GM15510 (cell line): ENCODE measurements around the gene SIM2.

Source experiments
- POLR2A ChIP-seq: IDR thresholded peaks from 3 replicates; pipeline ENCODE4 v1.6.1; 2011; ENCODE audit warnings: borderline replicate concordance; ENCODE audit not compliant: insufficient read length; ENCODE audit errors: extremely low read depth

SIM2 gene

GRCh38 chr21:36677443-36677842, 21.5 kb upstream of the SIM2 start:
- TF ChIP-seq POLR2A, result no peak

GRCh38 chr21:36678538-36678937, 20.4 kb upstream of the SIM2 start:
- TF ChIP-seq POLR2A, result no peak

GRCh38 chr21:36681117-36681631, 17.7 kb upstream of the SIM2 start:
- no peak for TF ChIP-seq POLR2A

GRCh38 chr21:36684957-36685714, 13.8 kb upstream of the SIM2 start:
- no peak for TF ChIP-seq POLR2A

- no peak for TF ChIP-seq POLR2A
Observed at GRCh38 chr21:36686955-36687354, 12.0 kb upstream of the SIM2 start.

GRCh38 chr21:36688324-36688723, 10.6 kb upstream of the SIM2 start:
- no peak for TF ChIP-seq POLR2A

GRCh38 chr21:36689324-36689723, 9.6 kb upstream of the SIM2 start:
- TF ChIP-seq POLR2A, result no peak

GRCh38 chr21:36690628-36691554, 8.0 kb upstream of the SIM2 start:
- TF ChIP-seq POLR2A, result no peak

GRCh38 chr21:36691555-36692041, 7.3 kb upstream of the SIM2 start:
- TF ChIP-seq POLR2A, result no peak

- no peak for TF ChIP-seq POLR2A
Observed at GRCh38 chr21:36692114-36692834, 6.6 kb upstream of the SIM2 start.

- TF ChIP-seq POLR2A, result no peak
Observed at GRCh38 chr21:36692835-36693488, 6.0 kb upstream of the SIM2 start.

GRCh38 chr21:36693489-36694030, 5.4 kb upstream of the SIM2 start:
- no peak for TF ChIP-seq POLR2A

- TF ChIP-seq POLR2A, result no peak
Observed at GRCh38 chr21:36694031-36694515, 4.8 kb upstream of the SIM2 start.
